K562 (cell line): Measurements from ENCODE around the gene SCFD2. TPM values are rescaled to one million over a fixed set of nuclear protein-coding genes. Genes with fewer than 3 reads are reported as not detected.

Source experiments
- ATAC-seq: fragments of 200-7000 bp; cut with Tn5 transposase; 3 replicates; pipeline ENCODE4 v1.9.1; 2020; ENCODE audit warnings: moderate library complexity
- BruUV-seq: library from RNA; stranded (reverse); fragments of 400-500 nt; replicated peaks from 2 replicates; lab custom pipeline; 2021; lab: Mats Ljungman, UMichigan
- CTCF ChIA-PET: fragments of 300-600 bp; formaldehyde crosslinking; extraction: SDS; loops from one replicate; lab custom pipeline; 2021; ENCODE audit warnings: low intra/inter-chr PET ratio; lab: Yijun Ruan, JAX
- POLR2A ChIA-PET: fragments of 300-600, 350-650 bp; sonication (Branson Sonifier 250); formaldehyde crosslinking; extraction: SDS; loops from one replicate; lab custom pipeline; 2021; ENCODE audit warnings: antibody characterized with exemption, inconsistent platforms; lab: Yijun Ruan, JAX
- DNase-seq, 4 experiments: peaks; one replicate each; pipeline versions ENCODE4 v3.0.0 to v3.0.0-alpha.2; 2011 to 2018; ENCODE audit warnings: low spot score in 3 of 4, mixed read lengths in 3 of 4; ENCODE audit errors: extremely low read depth in 1 of 4
- FAIRE-seq: peaks from 2 replicates; lab custom pipeline; 2011; peaks lifted over from hg19 to GRCh38; lab: Jason Lieb, UNC
- H2AFZ ChIP-seq: 2 replicates; pipeline ENCODE4 v1.6.0; 2011; ENCODE audit warnings: low read depth, low read length, control low read depth, inconsistent platforms
- H3K27ac ChIP-seq: fragments of 200-600 bp; 3 replicates; pipeline ENCODE4 v1.8.0; 2011; ENCODE audit warnings: low read depth, mild to moderate bottlenecking, control low read depth, inconsistent platforms, low read length, moderate library complexity, mixed read lengths; ENCODE audit errors: extremely low read depth
- H3K27me3 ChIP-seq, 2 experiments: fragments of 300-600 bp in 1 of 2; 2 replicates in 1 of 2; 3 replicates in 1 of 2; pipeline versions ENCODE4 v1.6.0 to v1.8.0; 2011; ENCODE audit warnings: inconsistent platforms in 2 of 2, low read length in 2 of 2, mild to moderate bottlenecking in 1 of 2, mixed read lengths in 1 of 2, moderate library complexity in 1 of 2; ENCODE audit not compliant: control insufficient read depth in 2 of 2, insufficient read depth in 2 of 2
- H3K36me3 ChIP-seq: fragments of 300-600 bp; 3 replicates; pipeline ENCODE4 v1.8.0; 2011; ENCODE audit warnings: mild to moderate bottlenecking, low read length, inconsistent platforms; ENCODE audit not compliant: control insufficient read depth, insufficient read depth
- H3K4me1 ChIP-seq, 2 experiments: fragments of 200-600 bp in 1 of 2; replicated peaks in 1 of 2; 2 replicates in 1 of 2; 3 replicates in 1 of 2; pipeline versions ENCODE4 v1.5.1 to v1.8.0; 2011; ENCODE audit warnings: inconsistent platforms in 2 of 2, low read length in 2 of 2, mild to moderate bottlenecking in 1 of 2, mixed read lengths in 1 of 2, moderate library complexity in 1 of 2; ENCODE audit not compliant: control insufficient read depth in 2 of 2, insufficient read depth in 2 of 2
- H3K4me2 ChIP-seq: 2 replicates; pipeline ENCODE4 v1.6.1; 2011; ENCODE audit warnings: low read length, control low read depth, inconsistent platforms, mixed read lengths; ENCODE audit not compliant: insufficient read depth
- H3K4me3 ChIP-seq: fragments of 200-600 bp; sonication (generic), shearing (Covaris generic); 2 replicates; pipeline ENCODE4 v1.5.1; 2016; ENCODE audit warnings: control low read depth, inconsistent platforms
- H3K79me2 ChIP-seq: fragments of 200-600 bp; 3 replicates; pipeline ENCODE4 v1.8.0; 2011; ENCODE audit warnings: low read length, inconsistent platforms; ENCODE audit not compliant: control insufficient read depth, insufficient read depth
- H3K9ac ChIP-seq, 2 experiments: 2 replicates each; pipeline versions ENCODE4 v1.6.0 to v1.6.1; 2011; ENCODE audit warnings: low read depth in 2 of 2, low read length in 2 of 2, control low read depth in 1 of 2, inconsistent platforms in 1 of 2, mild to moderate bottlenecking in 1 of 2, mixed read lengths in 1 of 2; ENCODE audit not compliant: insufficient read depth in 1 of 2
- H3K9me1 ChIP-seq: one replicate; pipeline ENCODE4 v1.6.0; 2011; ENCODE audit warnings: inconsistent platforms, mild to moderate bottlenecking, low read length, moderate library complexity; ENCODE audit not compliant: control insufficient read depth, insufficient read depth
- H3K9me3 ChIP-seq: replicated peaks from 2 replicates; pipeline ENCODE4 v1.5.1; 2011; ENCODE audit warnings: low read depth, low read length, inconsistent platforms; ENCODE audit not compliant: control insufficient read depth, insufficient read depth
- H4K20me1 ChIP-seq: replicated peaks from 2 replicates; pipeline ENCODE4 v1.6.1; 2011; ENCODE audit warnings: low read length, inconsistent platforms, mixed read lengths; ENCODE audit not compliant: control insufficient read depth, insufficient read depth
- CBFA2T3 ChIP-seq: fragments of 450-650 bp; IDR thresholded peaks from 2 replicates; pipeline ENCODE4 v1.6.1; 2017
- FOXK1 ChIP-seq: sonication (generic); formaldehyde crosslinking; IDR thresholded peaks from 2 replicates; pipeline ENCODE4 v1.8.0; 2022; ENCODE audit warnings: missing genetic modification reagents, mild to moderate bottlenecking, borderline replicate concordance
- HEY1 ChIP-seq: fragments of 250-450 bp; sonication (Bioruptor Pico); IDR thresholded peaks from 2 replicates; pipeline ENCODE4 v1.5.0; 2020; ENCODE audit warnings: mild to moderate bottlenecking, moderate library complexity, borderline replicate concordance
- MTF1 ChIP-seq: fragments of 250-450 bp; sonication (Bioruptor Pico); IDR thresholded peaks from 2 replicates; pipeline ENCODE4 v1.9.0; 2021; ENCODE audit warnings: moderate library complexity, mild to moderate bottlenecking, inconsistent platforms, borderline replicate concordance
- RBBP5 ChIP-seq: fragments of 200-600 bp; sonication (generic); IDR thresholded peaks from 2 replicates; pipeline ENCODE4 v1.6.1; 2012; ENCODE audit warnings: borderline replicate concordance, mild to moderate bottlenecking, low read length, control low read depth, inconsistent platforms; ENCODE audit not compliant: insufficient read depth, poor library complexity, severe bottlenecking
- TAF15 ChIP-seq: fragments of 200-400 bp; formaldehyde crosslinking; IDR thresholded peaks from 2 replicates; pipeline ENCODE4 v1.6.1; 2017; ENCODE audit warnings: mild to moderate bottlenecking, low read depth, low read length, moderate library complexity
- TGIF2 ChIP-seq: sonication (generic); formaldehyde crosslinking; IDR thresholded peaks from 2 replicates; pipeline ENCODE4 v1.8.1; 2022; ENCODE audit warnings: mild to moderate bottlenecking, missing genetic modification reagents, moderate library complexity
- ZNF239 ChIP-seq: fragments of 250-450 bp; sonication (Bioruptor Pico); IDR thresholded peaks from 2 replicates; pipeline ENCODE4 v1.4.0; 2020; ENCODE audit warnings: mild to moderate bottlenecking
- ZNF3 ChIP-seq: fragments of 250-450 bp; sonication (Bioruptor Pico); IDR thresholded peaks from 2 replicates; pipeline ENCODE4 v1.5.0; 2021; ENCODE audit warnings: mild to moderate bottlenecking, moderate library complexity
- ZNF707 ChIP-seq: fragments of 250-450 bp; sonication (Bioruptor Pico); conservative IDR thresholded peaks from 2 replicates; pipeline ENCODE4 v1.8.0; 2022; ENCODE audit warnings: inconsistent platforms, mild to moderate bottlenecking, moderate library complexity
- WGBS: fragments of 100-300 bp; shearing (Covaris generic); methylation state at CpG from one replicate; pipeline ENCODE4 v1.1.6; 2016; ENCODE audit warnings: low coverage, mixed read lengths; ENCODE audit not compliant: insufficient coverage; ENCODE audit errors: missing lambda C conversion rate; 5-methylcytosine and 5-hydroxymethylcytosine counted together
- in situ Hi-C: fragments of 300-500 bp; cut with MboI; formaldehyde crosslinking; loops from 4 replicates; pipeline ENCODE4 v1.15.0; 2018; ENCODE audit warnings: inconsistent platforms, mixed read lengths
- intact Hi-C: fragments of 100-400 bp; cut with micrococcal nuclease; formaldehyde crosslinking; loops from 2 replicates; pipeline ENCODE4 v1.14.2; 2022
- polyA plus RNA-seq, 8 experiments: library from polyadenylated mRNA; depleted of rRNA in 4 of 8; stranded (reverse) in 5 of 8; unstranded in 3 of 8; fragments of >200 nt; fragmentation: Nextera tagmentation in 2 of 8; fragmentation: Illumina TruSeq in 1 of 8; extraction: Ambion mirVana in 2 of 8; extraction: Trizol in 1 of 8; gene quantifications; 2 replicates each; pipeline versions ENCODE4 v1.2.1 to v1.2.3, GENCODE V29; 2011 to 2014; ENCODE audit warnings: inconsistent platforms in 1 of 8, missing spikeins in 1 of 8
- total RNA-seq, 7 experiments: library from RNA; depleted of rRNA in 6 of 7; stranded (reverse); fragments of >200 nt in 6 of 7; fragmentation: Illumina TruSeq in 2 of 7; extraction: Trizol in 2 of 7; gene quantifications; 2 replicates each; pipeline versions ENCODE4 v1.2.1 to v1.2.3, GENCODE V29; 2011 to 2021; ENCODE audit warnings: low replicate concordance in 1 of 7
- TF ChIP-seq, protein P1 (sequence below): fragments of 250-450 bp; sonication (Bioruptor Pico); IDR thresholded peaks from 2 replicates; pipeline ENCODE4 v1.5.0; 2021

Gene SCFD2
- total and polyA plus RNA-seq, 9 of the 15 experiments (the other 6 are each of a cell fraction or from before 2014, with no cell fraction given) = 5.7 to 30.3 (median 22.8) TPM

DNA sequence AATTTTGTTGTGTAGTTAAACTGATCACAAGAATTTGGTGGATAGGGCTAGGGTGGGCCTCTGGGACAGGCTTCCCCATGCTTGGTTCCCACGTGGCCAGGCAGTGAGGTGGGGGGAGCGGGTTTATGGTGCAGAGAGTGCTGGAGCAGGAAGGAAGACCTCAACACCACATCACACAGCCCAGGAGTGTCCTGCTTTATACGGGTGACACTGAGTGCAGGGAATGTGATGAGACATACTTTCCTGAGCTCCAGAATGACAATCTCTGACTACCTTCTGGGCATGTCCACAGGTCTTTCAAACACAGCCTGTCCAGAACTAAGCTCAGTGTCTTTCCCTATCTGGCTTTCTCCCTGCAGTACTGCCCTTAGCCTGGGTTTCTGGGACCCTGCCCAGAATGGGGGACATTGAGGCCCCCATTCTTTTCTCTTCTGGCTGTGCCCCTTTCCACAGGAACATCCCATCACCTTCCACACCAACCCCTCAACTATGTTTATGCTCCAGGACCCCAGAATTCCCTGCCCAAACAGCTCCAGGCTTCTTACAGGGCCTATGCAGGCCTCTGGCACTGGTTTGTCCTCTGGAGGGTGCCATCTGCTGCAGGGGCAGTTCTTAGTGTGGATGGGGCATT, 540.3 kb downstream of the SCFD2 start:
- no peak for ATAC-seq
- no peak for DNase-seq
- Histone ChIP-seq H3K36me3 (no peaks in the 10 kb centered on the region), H3K27ac (no peak overlapping the region), H2AFZ (no peak overlapping the region), H3K9ac (no peak overlapping the region), H4K20me1 (no peaks in the 10 kb centered on the region), H3K4me2 (no peak overlapping the region), H3K9me3 (no peaks in the 10 kb centered on the region), H3K27me3 (no peaks in the 10 kb centered on the region; a peak in 1 of 5 replicates), H3K4me1 (no peaks in the 10 kb centered on the region), H3K79me2 (no peaks in the 10 kb centered on the region), H3K9me1 (no peaks in the 10 kb centered on the region), H3K4me3 (no peak overlapping the region)
- intact Hi-C loops = no loop called here
- no TSS peak for BruUV-seq
- FAIRE-seq = no peak
- POLR2A ChIA-PET = interaction anchor here (1.4 kb wide), 1 partner anchor 14 kb away, joined by 3 read pairs; no protein-coding TSS in a partner anchor
- in situ Hi-C loops = no loop called here
- CTCF ChIA-PET = no interaction called here
- TF ChIP-seq ZNF239 = no peak
- 0% methylated on average over 2 of the region's 3 CpGs for WGBS

DNA sequence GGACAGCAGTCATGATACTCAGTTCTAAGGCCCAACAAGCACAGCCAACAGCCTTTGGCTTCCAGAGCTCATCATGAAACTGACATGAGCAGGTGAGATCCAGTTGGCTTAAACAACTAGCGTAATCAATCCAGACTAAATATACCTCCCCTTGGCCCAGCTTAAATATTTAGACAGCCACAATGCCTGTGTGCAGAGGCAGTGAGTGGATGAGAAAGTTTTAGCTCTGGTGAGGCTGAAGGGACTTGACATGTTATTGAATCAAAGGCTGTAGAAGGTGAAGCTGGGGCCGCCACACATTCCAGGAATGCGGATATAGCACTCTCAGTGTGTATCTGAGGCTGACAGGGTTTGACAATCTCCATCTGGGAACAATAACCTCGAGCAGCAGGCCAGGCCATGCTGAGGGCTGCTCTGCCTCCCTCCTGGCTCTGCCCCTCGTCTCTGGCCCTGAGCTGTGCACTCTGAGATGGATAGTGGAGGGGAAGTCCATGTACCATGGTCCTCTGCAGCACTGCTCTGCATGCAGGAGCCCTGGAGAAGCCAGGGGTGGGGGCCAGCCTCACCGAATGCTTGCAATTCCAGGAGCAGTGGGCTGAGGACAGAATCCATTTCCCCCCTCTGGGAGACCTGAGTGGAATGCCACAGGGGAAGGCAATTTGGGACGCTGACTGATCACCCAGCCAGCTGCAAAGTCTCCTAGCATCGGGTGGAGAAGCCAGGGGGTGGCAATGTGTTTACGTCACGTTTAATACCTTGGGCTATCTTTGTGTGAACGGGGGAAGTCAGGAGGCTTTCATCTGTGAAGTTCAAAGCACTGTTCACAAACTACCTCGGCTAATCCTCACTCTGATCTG, 541.0 kb downstream of the SCFD2 start:
- Histone ChIP-seq H3K9me3 (no peaks in the 10 kb centered on the region), H3K4me3 (no peak overlapping the region), H3K4me2 (no peak overlapping the region), H4K20me1 (no peaks in the 10 kb centered on the region), H3K4me1 (no peaks in the 10 kb centered on the region), H3K27ac (no peak overlapping the region), H3K9ac (no peak overlapping the region), H2AFZ (no peak overlapping the region), H3K27me3 (no peaks in the 10 kb centered on the region; a peak in 1 of 5 replicates), H3K36me3 (no peaks in the 10 kb centered on the region), H3K9me1 (no peaks in the 10 kb centered on the region), H3K79me2 (no peaks in the 10 kb centered on the region)
- DNase-seq (no peak), FAIRE-seq (no peak), ATAC-seq (peak; percentile 23; the same call in 2 of the 3 replicates)
- intact Hi-C loops = no loop called here
- ChIA-PET POLR2A (no interaction called here), CTCF (no interaction called here)
- in situ Hi-C loops = no loop called here
- no TSS peak for BruUV-seq
- WGBS = 9% methylated on average over 10 of the region's 12 CpGs
- TF ChIP-seq FOXK1 = no peak
- no peak for TF ChIP-seq TAF15
- no peak for TF ChIP-seq ZNF707 (CRISPR knock-in tag)
- TF ChIP-seq TGIF2 (CRISPR knock-in tag) = no peak
- TF ChIP-seq MTF1 (CRISPR knock-in tag) = no peak
- TF ChIP-seq RBBP5 = no peak
- no peak for TF ChIP-seq HEY1 (CRISPR knock-in tag)
- TF ChIP-seq CBFA2T3 = no peak
- TF ChIP-seq, protein P1, sequence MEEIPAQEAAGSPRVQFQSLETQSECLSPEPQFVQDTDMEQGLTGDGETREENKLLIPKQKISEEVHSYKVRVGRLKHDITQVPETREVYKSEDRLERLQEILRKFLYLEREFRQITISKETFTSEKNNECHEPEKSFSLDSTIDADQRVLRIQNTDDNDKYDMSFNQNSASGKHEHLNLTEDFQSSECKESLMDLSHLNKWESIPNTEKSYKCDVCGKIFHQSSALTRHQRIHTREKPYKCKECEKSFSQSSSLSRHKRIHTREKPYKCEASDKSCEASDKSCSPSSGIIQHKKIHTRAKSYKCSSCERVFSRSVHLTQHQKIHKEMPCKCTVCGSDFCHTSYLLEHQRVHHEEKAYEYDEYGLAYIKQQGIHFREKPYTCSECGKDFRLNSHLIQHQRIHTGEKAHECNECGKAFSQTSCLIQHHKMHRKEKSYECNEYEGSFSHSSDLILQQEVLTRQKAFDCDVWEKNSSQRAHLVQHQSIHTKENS (CRISPR knock-in tag) = no peak
- TF ChIP-seq ZNF3 (CRISPR knock-in tag) = no peak
